ACHN (cell line): ENCODE results near the gene CNTNAP2.
A peak's percentile ranks its signal among the peaks of the same experiment; 100 is the strongest.
"Not testable (repeated sequence)": the region's sequence is repeated elsewhere in the genome, so short reads cannot be mapped to it uniquely, and the experiment has no call there.

Experiments
- DNase-seq: peaks from one replicate; pipeline ENCODE4 v3.0.0-alpha.2; 2015
- in situ Hi-C: cut with HindIII; loops from 2 replicates; pipeline ENCODE4 v1.10.0; 2017; ENCODE audit warnings: low sequenced_read_pairs, low pct_ligation_motif_present, low pct_unique_long_range_greater_than_20kb

Gene CNTNAP2

DNA sequence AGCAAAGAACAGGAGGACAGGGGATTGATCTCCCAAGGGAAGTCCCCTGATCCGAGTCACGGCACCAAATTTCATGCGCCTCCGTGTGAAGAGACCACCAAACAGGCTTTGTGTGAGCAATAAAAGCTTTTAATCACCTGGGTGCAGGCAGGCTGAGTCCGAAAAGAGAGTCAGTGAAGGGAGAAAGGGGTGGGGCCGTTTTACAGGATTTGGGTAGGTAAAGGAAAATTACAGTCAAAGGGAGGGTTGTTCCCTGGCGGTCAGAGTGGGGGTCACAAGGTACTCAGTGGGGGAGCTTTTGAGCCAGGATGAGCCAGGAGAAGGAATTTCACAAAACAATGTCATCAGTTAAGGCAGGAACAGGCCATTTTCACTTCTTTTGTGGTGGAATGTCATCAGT is 132.1 kb downstream of the CNTNAP2 start:
- in situ Hi-C loops = not testable (repeated sequence)

DNA sequence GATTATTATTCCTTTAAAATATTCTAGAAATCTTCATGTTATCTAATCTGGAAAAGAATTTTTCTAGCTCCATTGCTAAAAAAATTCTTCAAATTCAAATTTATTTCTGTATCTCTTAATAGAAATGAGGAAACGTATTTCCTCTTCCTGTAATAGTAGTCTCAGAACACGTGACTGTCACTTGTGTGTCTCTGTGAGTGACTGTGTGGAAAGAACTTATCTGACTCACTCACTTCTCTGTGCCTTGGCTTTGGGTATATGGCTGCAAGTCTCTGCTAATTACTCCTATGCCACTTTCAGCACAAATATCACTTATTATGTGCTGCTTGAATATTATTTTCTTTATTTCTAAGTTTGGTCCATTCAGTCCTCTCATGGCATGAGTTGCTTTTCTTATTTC is 132.7 kb downstream of the CNTNAP2 start:
- in situ Hi-C loops = no loop called here
- DNase-seq = no peak

More for the DNA sequence above, 132.1 kb downstream of the CNTNAP2 start:
- not testable (repeated sequence) for DNase-seq

DNA sequence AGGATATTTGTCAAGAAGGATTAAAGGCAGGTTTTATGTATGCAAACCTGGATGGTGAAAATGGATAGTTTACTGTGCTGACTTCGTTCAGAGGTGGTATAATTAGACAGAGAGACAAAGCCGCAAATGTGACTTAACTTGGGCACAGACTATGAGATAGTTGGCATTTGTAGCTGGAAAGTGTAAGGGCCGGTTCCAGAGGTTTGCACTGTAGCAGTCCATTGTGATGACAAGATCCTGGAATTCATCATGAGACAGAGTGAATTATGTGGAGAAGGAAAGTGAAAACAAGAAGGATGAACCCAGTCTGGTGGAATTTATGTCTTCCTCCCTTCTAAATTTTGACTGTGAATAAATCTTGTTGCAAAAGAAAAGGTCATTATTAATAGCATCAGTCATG is 139.0 kb downstream of the CNTNAP2 start:
- in situ Hi-C loops = no loop called here
- no peak for DNase-seq

DNA sequence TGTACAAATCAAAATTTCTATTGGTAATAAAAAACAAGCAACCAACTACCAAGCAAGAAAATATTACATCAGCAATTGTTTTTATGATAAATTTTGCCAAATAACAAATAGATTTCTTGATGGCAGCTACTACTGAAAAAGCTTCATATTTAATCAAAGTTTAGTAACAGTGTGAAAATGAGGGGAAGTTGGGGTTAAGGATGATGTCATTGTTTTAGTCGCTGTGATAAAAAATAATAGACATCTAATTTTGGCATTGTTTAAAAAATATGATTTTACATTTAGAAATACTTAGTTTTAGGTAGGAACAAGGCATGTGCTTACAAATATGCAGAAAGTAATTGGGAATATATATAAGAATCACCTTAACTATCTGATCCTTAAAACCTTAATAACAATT is 145.9 kb downstream of the CNTNAP2 start:
- in situ Hi-C loops = no loop called here
- DNase-seq = no peak

DNA sequence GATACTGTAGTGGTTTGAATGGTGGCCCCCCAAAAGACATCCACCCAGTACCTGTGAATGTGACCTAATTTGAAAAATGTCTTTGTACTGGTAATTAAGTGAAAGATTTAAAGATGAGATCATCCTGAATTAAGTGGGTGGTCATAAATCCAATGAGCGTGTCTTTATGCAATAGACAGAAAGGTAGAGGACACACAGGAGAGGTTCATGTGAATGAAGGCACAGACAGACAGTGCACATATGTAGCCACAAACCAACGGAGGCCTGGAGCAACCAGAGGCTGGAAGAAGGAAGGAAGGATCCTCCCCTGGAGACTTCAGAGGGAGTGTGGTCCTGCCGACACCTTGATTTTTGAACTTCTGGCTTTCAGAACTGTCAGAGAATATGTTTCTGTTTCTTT is 160.3 kb downstream of the CNTNAP2 start:
- no peak for DNase-seq
- in situ Hi-C loops = no loop called here

DNA sequence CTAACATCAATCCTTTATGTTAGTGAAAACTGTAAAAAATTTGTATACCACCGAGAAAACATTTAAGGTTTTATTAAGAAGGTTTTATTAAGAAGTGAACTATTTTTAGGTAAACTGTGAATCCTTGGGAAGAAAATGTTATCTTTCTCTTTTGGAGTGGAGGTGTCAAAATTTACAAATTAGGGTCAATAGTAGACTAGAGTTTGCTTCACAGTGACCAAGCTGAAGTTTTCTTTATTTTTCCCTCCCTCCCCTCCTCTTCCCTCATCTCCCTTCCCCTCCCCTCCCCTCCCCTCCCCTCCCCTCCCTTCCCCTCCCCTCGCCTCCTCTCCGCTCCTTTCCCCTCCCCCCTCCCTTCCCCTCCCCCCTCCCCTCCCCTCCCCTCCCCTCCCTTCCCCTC is 168.8 kb downstream of the CNTNAP2 start:
- in situ Hi-C loops = no loop called here
- no peak for DNase-seq

DNA sequence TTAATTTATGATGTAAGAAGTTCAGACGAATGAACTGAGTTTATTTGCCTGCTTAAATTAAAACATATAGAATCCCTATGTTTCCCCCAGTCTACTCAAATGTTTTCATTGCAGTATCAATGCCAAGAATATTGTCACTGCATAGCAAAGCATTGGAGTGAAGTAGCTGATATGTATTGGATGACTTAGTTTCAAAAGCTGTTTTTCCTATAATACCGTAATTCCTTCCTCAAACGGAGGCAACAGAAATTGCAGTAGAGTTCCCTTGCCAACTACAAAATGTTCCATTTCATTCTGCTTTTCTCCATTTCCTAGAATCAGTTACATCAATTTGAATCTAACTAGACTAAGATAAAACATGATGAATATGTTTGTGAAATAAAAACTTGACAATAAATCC is 174.1 kb downstream of the CNTNAP2 start:
- in situ Hi-C loops = no loop called here
- DNase-seq = no peak

DNA sequence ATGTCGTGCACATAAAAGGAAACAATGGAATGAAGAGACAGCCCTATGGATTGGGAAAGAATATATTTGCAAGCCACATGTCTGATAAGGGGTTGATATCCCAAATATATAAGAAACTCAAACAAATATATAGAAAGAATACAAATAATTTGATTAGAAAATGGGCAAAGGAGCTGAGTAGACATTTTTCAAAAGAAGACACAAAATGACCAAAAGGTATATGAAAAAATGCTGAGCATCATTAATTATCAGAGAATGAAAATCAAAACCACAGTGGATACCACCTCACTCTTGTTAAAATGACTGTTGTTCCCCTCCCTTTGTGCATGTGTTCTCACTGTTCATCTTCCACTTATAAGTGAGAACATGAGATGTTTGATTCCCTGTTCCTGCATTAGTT is 175.3 kb downstream of the CNTNAP2 start:
- DNase-seq = no peak
- in situ Hi-C loops = no loop called here

DNA sequence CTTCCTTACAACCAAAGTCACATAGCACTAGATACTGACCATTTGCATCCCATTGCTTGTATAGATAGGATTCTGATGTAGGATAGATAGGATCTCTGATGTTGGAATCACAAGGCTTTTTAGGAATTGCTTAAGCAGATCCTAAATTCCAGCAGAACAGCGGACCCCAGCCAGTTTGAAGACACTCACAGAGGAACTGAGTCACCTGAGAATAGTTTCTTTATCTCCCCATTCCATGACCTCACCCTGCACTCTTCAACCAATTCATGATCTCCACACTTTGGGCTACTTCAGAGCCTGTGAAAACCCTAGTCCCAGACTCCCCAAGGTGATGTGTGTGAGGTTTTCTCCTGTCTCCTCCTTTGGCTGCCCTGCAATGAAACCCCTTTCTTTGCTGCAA is 179.4 kb downstream of the CNTNAP2 start:
- in situ Hi-C loops = no loop called here

DNA sequence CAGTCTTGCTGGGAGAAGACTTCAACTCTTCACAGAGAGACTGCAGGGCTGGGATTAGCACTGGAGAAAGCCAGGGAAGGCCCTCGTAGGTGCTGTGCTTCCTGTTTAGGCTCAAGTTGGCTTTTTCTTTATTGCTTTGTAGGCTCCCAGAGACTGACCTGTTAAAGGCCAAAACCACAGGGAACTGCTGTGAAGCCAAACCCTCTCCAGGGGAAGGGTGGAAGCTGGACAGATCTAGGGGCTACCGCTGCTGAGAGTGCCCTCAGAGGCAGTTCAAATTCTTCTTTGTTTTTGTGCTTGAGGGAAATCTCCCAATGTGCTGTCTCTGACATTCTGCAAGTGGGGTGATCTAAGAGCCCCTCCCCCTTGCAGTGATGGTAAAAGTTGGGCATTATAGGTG is 198.4 kb downstream of the CNTNAP2 start:
- no peak for DNase-seq
- in situ Hi-C loops = no loop called here

More for the DNA sequence above, 179.4 kb downstream of the CNTNAP2 start:
- no peak for DNase-seq

DNA sequence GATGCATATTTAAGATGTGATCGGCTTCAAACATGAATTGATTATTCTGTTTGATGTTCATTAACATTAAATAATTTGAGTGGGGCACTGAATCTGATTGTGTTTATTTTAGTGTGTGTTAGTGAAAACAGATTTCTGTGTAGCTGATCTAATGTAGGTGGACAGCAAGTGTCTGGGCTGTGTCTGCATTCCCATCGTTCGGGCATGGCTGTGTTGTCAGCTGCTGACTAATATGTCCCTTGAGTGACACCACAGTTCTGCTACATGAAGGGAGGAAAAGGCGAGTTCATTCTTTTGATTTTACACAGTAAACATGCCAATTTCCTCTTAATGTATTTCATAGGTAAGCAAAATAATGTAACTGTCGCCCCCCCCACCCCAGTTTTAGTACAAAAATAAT is 203.0 kb downstream of the CNTNAP2 start:
- in situ Hi-C loops = no loop called here
- DNase-seq = no peak

DNA sequence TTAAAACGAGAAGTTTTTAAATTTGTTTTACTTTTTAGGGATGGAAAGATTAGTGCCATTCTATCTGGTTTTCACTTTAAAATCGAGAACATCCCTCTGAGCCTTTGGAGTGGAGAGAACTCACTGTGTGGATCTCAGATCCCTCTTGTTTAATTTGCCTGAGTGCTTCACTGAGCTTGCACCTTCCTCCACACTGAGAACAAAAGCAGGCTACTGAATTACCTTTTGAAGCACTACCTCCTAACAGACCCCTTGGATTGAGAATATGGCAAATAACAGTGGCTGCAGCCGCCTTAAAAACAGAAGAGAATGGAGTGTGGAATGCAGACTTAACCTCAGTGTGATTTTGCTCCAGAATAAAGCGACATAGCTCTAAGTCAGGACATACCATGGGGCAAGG is 204.7 kb downstream of the CNTNAP2 start:
- no peak for DNase-seq
- in situ Hi-C loops = no loop called here

DNA sequence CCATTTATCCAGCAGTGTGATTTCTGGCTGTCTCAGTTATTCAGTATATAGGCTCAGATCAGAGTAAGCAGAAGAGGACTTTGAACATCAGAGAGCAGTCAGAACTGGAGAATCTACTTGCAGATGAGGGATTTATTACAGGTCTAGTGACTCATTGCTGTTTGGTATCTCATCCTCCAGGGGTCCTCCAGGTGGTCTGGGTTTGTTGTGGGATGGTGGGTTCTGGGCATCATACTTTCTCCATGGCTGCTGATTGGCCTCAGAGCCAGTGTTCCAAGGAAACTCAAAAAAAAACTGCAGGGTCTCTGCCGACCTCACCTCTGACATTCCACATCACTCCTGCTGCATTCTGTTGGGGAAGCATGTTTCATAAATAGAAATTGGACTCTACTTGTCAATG is 214.8 kb downstream of the CNTNAP2 start:
- no peak for DNase-seq
- in situ Hi-C loops = no loop called here

DNA sequence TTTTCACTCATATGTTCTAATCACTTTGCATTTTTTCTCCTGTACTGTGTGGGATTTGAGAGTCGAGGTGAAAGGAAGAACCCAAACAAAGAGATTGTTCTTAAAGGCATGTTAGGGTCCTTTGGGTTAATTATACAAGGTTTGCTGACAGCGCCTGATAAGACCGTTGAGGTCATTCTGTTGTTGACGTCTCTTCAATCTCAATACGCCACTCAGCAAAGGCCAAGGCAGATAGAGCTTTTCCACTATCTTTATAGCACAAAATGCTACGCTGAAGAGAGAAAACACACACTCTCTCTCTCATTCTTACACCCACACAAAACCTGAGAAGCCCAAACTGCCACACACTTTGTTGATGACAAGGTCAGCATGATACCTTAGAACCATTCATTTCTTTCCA is 228.7 kb downstream of the CNTNAP2 start:
- no peak for DNase-seq
- in situ Hi-C loops = no loop called here

DNA sequence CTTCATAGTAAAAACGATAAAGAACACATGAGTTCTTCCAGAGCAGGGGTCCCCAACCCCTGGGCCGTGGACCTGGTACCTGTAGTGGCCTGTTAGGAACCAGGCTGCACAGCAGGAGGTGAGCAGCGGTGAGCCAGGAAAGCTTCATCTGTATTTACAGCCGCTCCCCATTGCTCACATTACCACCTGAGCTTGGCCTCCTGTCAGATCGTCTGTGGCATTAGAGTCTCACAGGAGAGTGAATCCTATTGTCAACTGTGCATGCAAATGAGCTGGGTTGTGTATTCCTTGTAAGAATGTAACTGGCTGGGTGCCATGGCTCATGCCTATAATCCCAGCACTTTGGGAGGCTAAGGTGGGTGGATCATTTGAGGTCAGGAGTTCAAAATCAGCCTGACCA is 229.5 kb downstream of the CNTNAP2 start:
- no peak for DNase-seq
- in situ Hi-C loops = no loop called here

DNA sequence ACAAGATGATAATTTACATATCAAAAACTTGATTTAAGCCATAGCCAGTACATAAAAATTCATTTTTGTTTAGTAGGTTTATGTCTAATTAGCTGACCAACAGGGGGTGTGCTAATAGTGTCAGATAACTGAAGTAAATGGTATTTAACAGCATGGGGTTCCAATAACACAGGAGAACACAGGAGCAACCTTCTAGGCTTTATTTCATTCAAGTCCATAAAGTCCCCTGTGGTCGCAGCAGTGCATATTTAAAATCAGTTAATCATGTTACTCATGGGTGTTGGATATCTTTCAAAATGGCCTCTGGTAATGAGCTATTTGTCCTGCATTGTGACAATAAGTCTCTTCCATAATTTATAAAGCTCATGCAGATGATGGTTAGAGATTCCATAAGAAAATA is 238.6 kb downstream of the CNTNAP2 start:
- in situ Hi-C loops = no loop called here

DNA sequence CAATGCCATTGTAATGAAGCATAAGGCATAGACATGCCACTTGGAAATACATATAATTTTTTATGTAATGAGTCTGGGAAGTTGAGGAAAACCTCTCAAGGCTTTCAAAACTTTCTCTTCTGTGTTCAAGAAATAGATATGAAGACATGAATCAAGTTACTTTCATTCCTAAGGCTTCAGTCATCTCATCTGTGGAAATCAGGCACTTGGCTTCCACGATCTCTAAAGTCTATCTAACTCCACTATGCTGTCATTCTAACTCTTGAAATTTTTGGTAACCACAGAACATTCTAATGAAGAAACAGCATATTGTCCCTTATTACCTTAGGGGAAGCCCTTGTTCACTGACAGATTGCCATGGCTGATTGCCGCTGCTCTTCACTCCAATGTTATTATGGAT is 242.6 kb downstream of the CNTNAP2 start:
- DNase-seq = no peak
- in situ Hi-C loops = no loop called here

More for the DNA sequence above, 238.6 kb downstream of the CNTNAP2 start:
- no peak for DNase-seq

DNA sequence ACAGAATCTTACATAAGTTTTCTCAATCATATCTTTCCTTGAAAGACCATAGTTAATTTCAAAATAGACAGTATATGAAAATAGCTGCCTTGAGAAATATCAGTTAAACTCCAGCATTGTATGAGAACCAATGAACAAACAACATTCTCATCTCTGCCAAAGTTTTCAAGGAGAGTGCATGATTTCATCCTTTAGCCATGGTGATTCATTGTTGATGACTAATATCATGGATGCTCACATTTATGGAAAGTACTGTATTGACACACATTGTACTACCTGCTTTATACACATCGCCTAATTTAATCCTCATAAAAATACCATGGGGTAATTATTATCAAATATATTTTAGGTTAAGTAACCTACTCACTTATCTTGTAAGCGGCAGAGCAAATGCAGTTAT is 250.3 kb downstream of the CNTNAP2 start:
- in situ Hi-C loops = no loop called here
- DNase-seq = peak; percentile 67

DNA sequence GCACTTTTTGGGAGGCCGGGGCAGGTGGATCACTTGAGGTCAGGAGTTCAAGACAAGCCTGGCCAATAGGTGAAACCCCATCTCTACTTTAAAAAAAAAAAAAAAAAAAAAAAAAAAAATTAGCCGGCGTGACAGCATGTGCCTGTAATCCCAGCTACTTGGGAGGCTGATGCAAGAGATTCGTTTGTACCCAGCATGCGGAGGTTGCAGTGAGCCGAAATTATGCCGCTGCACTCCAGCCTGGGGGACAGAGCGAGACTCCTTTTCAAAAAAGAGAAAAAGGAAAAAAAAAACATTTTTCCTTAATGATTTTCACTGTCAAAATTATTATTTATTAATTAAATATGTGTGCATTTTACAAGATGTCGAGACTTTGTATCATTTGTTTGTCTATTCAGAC is 253.6 kb downstream of the CNTNAP2 start:
- no peak for DNase-seq
- in situ Hi-C loops = no loop called here

DNA sequence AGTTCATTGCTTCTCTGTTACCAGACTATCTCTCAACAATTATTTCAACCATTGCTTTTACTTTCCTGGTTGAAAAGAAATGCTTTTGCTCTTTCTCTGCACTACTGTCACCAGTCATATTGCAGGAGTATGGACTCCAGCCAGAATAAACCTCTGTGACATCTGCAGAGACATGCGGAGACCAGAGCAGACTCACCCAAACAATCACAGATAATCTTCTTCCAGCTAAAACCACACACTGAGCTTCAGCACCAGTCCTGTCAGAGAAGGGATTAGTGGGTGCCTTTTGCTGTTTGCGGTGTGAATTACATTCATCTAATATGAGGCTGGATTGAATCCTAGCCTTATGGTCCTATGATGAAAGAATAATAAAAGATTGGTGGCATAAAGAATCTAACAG is 258.6 kb downstream of the CNTNAP2 start:
- in situ Hi-C loops = no loop called here
- DNase-seq = no peak

DNA sequence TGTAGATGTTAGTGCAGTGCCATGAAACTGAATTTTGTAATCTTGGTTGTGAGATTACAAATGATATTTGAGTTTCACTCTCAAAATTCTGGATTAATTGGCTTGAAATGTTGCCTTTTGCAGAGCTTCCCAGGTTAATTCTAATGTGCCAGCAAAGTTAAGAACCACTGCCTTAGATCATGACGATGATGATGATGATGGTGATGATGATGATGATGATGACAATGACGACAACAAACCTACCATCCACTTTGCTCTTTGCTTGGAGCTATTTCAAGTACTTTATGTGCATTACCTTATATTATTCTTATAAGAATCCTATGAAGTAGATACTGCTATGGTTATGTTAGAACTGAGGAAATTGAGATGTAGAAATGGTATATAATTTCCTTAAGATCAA is 261.6 kb downstream of the CNTNAP2 start:
- in situ Hi-C loops = no loop called here
- no peak for DNase-seq
